Measurements from ENCODE around the gene HLA-B. TPM values are rescaled to one million over a fixed set of nuclear protein-coding genes. Genes with fewer than 3 reads are reported as not detected.

The HLA-B gene
- total RNA-seq, 1 experiment from 2014 or later: 87.4 TPM

- ChIA-PET POLR2A (no interaction called here), CTCF (interaction anchor here (0.5 to 1.6 kb wide), 3 partner anchors 15 to 300 kb away, joined by 3 to 6 read pairs (median 3); no protein-coding TSS in a partner anchor)
- Mint-ChIP-seq H3K9me3 (ENCODE audit: unreplicated experiment) (no peaks in the 10 kb centered on the region), H3K4me1 (ENCODE audit: insufficient read depth, unreplicated experiment) (no peaks in the 10 kb centered on the region), H3K27me3 (ENCODE audit: insufficient read depth, unreplicated experiment) (peaks cover 36% of the 10 kb centered on the region), H3K4me3 (ENCODE audit: unreplicated experiment) (no peak overlapping the region), H3K27ac (ENCODE audit: low read depth, unreplicated experiment) (no peak overlapping the region), H3K36me3 (ENCODE audit: insufficient read depth, unreplicated experiment) (no peaks in the 10 kb centered on the region)
- no peak for DNase-seq (ENCODE audit: unreplicated experiment)
- intact Hi-C loops (cut with micrococcal nuclease): no loop called here
- no TSS peak for BruUV-seq (replicated peaks)
- TF ChIP-seq, protein P1, sequence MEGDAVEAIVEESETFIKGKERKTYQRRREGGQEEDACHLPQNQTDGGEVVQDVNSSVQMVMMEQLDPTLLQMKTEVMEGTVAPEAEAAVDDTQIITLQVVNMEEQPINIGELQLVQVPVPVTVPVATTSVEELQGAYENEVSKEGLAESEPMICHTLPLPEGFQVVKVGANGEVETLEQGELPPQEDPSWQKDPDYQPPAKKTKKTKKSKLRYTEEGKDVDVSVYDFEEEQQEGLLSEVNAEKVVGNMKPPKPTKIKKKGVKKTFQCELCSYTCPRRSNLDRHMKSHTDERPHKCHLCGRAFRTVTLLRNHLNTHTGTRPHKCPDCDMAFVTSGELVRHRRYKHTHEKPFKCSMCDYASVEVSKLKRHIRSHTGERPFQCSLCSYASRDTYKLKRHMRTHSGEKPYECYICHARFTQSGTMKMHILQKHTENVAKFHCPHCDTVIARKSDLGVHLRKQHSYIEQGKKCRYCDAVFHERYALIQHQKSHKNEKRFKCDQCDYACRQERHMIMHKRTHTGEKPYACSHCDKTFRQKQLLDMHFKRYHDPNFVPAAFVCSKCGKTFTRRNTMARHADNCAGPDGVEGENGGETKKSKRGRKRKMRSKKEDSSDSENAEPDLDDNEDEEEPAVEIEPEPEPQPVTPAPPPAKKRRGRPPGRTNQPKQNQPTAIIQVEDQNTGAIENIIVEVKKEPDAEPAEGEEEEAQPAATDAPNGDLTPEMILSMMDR (IDR thresholded peaks at IDR 0.05; ENCODE audit: unreplicated experiment): no peak
These were observed 24.7 kb upstream of the HLA-B start for GRCh38 chr6:31381666-31382065.

GRCh38 chr6:31379850-31380249 lies 22.9 kb upstream of the HLA-B start:
- Mint-ChIP-seq H3K36me3 (ENCODE audit: insufficient read depth, unreplicated experiment) (no peaks in the 10 kb centered on the region), H3K9me3 (ENCODE audit: unreplicated experiment) (no peaks in the 10 kb centered on the region), H3K27ac (ENCODE audit: low read depth, unreplicated experiment) (no peak overlapping the region), H3K4me1 (ENCODE audit: insufficient read depth, unreplicated experiment) (no peaks in the 10 kb centered on the region), H3K27me3 (ENCODE audit: insufficient read depth, unreplicated experiment) (peaks cover 36% of the 10 kb centered on the region), H3K4me3 (ENCODE audit: unreplicated experiment) (no peak overlapping the region)
- ChIA-PET CTCF (interaction anchor here (0.5 to 1.1 kb wide), 2 partner anchors 196 to 235 kb away, joined by 3 to 4 read pairs; no protein-coding TSS in a partner anchor), POLR2A (no interaction called here)
- intact Hi-C loops (cut with micrococcal nuclease): no loop called here
- TF ChIP-seq, protein P1 (IDR thresholded peaks at IDR 0.05; ENCODE audit: unreplicated experiment): no peak
- no TSS peak for BruUV-seq (replicated peaks)
- DNase-seq (ENCODE audit: unreplicated experiment): no peak

- TF ChIP-seq, protein P1 (IDR thresholded peaks at IDR 0.05; ENCODE audit: unreplicated experiment): no peak
- CTCF ChIA-PET: interaction anchor here (0.7 to 2.6 kb wide), 2 partner anchors 17 to 182 kb away, joined by 3 to 9 read pairs; no protein-coding TSS in a partner anchor
These were observed 21.7 kb upstream of the HLA-B start for GRCh38 chr6:31378721-31379103.

GRCh38 chr6:31378062-31378720 lies 21.2 kb upstream of the HLA-B start:
- no peaks in the 10 kb centered on the region for H3K4me1 Mint-ChIP-seq (ENCODE audit: insufficient read depth, unreplicated experiment)
- DNase-seq (ENCODE audit: unreplicated experiment): no peak
- no peaks in the 10 kb centered on the region for H3K9me3 Mint-ChIP-seq (ENCODE audit: unreplicated experiment)
- peaks cover 37% of the 10 kb centered on the region for H3K27me3 Mint-ChIP-seq (ENCODE audit: insufficient read depth, unreplicated experiment)
- no peaks in the 10 kb centered on the region for H3K36me3 Mint-ChIP-seq (ENCODE audit: insufficient read depth, unreplicated experiment)
- TF ChIP-seq, protein P1 (IDR thresholded peaks at IDR 0.05; ENCODE audit: unreplicated experiment): no peak
- intact Hi-C loops (cut with micrococcal nuclease): no loop called here
- ChIA-PET CTCF (interaction anchor here (0.6 to 2.6 kb wide), 5 partner anchors 12 to 743 kb away, joined by 3 to 9 read pairs (median 3); no protein-coding TSS in a partner anchor), POLR2A (interaction anchor here (0.6 kb wide), 1 partner anchor 415 kb away, joined by 3 read pairs; no protein-coding TSS in a partner anchor)
- no TSS peak for BruUV-seq (replicated peaks)
- no peak overlapping the region for H3K27ac Mint-ChIP-seq (ENCODE audit: low read depth, unreplicated experiment)
- no peak overlapping the region for H3K4me3 Mint-ChIP-seq (ENCODE audit: unreplicated experiment)

More at GRCh38 chr6:31378721-31379103, 21.7 kb upstream of the HLA-B start:
- Mint-ChIP-seq H3K4me3 (ENCODE audit: unreplicated experiment) (no peak overlapping the region), H3K4me1 (ENCODE audit: insufficient read depth, unreplicated experiment) (no peaks in the 10 kb centered on the region), H3K27me3 (ENCODE audit: insufficient read depth, unreplicated experiment) (peaks cover 36% of the 10 kb centered on the region), H3K27ac (ENCODE audit: low read depth, unreplicated experiment) (no peak overlapping the region), H3K9me3 (ENCODE audit: unreplicated experiment) (no peaks in the 10 kb centered on the region), H3K36me3 (ENCODE audit: insufficient read depth, unreplicated experiment) (no peaks in the 10 kb centered on the region)
- no peak for DNase-seq (ENCODE audit: unreplicated experiment)
- BruUV-seq (replicated peaks): no TSS peak
- intact Hi-C loops (cut with micrococcal nuclease): no loop called here
- POLR2A ChIA-PET: interaction anchor here (0.6 kb wide), 1 partner anchor 415 kb away, joined by 3 read pairs; no protein-coding TSS in a partner anchor

Data from MCF 10A (cell line).